ENCODE results near the gene ARRDC4. TPM values are rescaled to one million over a fixed set of nuclear protein-coding genes. Genes with fewer than 3 reads are reported as not detected.
"Not testable (repeated sequence)": the region's sequence is repeated elsewhere in the genome, so short reads cannot be mapped to it uniquely, and the experiment has no call there.

The ARRDC4 gene
- total and polyA plus RNA-seq, 8 donors, result 12.7 to 29.5 (median 17.4) TPM

- H3K4me1 ChIP-seq, result no peaks in the 10 kb centered on the region
- intact Hi-C loops (cut with DNase I), result no loop called here
- H3K27me3 ChIP-seq, result no peaks in the 10 kb centered on the region
- no peak for TF ChIP-seq CTCF (IDR thresholded peaks at IDR 0.05)
- no peaks in the 10 kb centered on the region for H3K9me3 ChIP-seq
- no peak overlapping the region for H3K27ac ChIP-seq
- no peak for ATAC-seq
- no peak for DNase-seq
- peaks cover 0 to 8% of the 10 kb centered on the region in 2 donors for H3K36me3 ChIP-seq
- H3K4me3 ChIP-seq, result no peak overlapping the region
These were observed 18.1 kb downstream of the ARRDC4 start for GRCh38 chr15:97978401-97979139.

DNA sequence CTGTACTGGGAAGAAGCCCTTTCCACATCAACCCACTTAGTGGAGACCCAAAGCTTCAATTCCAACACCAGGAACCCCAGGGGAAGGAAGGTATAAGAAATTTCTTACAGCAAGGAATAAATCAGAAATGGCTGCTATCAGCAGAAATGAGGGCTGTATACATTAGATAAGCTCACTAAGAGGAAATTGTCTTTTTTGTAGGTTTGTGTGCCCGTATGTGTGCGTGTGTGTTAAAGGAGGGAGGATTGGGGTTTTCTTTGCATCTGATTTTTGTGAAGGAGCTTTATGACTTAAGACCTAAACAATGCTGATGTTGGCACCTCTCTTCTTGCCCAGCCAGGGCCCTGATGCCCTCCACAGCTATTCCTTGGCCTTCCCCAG is 18.6 kb downstream of the ARRDC4 start:
- intact Hi-C loops (cut with DNase I), result no loop called here
- Histone ChIP-seq H3K27me3 (no peaks in the 10 kb centered on the region), H3K4me3 (no peak overlapping the region), H3K4me1 (no peaks in the 10 kb centered on the region), H3K27ac (no peak overlapping the region), H3K9me3 (no peaks in the 10 kb centered on the region), H3K36me3 (peaks cover 0 to 4% of the 10 kb centered on the region in 2 donors)
- DNase-seq, result no peak
- no peak for TF ChIP-seq CTCF (IDR thresholded peaks at IDR 0.05)
- ATAC-seq, result no peak

- TF ChIP-seq CTCF (IDR thresholded peaks at IDR 0.05), result no peak
- Histone ChIP-seq H3K36me3 (no peaks in the 10 kb centered on the region), H3K4me3 (no peak overlapping the region), H3K27me3 (no peaks in the 10 kb centered on the region), H3K27ac (no peak overlapping the region), H3K9me3 (peaks cover 0 to 3% of the 10 kb centered on the region in 2 donors), H3K4me1 (peaks cover 0 to 5% of the 10 kb centered on the region in 2 donors)
- ATAC-seq, result no peak
- intact Hi-C loops (cut with DNase I), result no loop called here
- DNase-seq, result no peak
These were observed 20.6 kb downstream of the ARRDC4 start for GRCh38 chr15:97981058-97981457.

GRCh38 chr15:97981758-97982157 is 21.3 kb downstream of the ARRDC4 start:
- Histone ChIP-seq H3K9me3 (peaks cover 0 to 6% of the 10 kb centered on the region in 2 donors), H3K27ac (no peak overlapping the region), H3K36me3 (no peaks in the 10 kb centered on the region), H3K4me1 (peaks cover 0 to 5% of the 10 kb centered on the region in 2 donors), H3K27me3 (no peaks in the 10 kb centered on the region), H3K4me3 (no peak overlapping the region)
- intact Hi-C loops (cut with DNase I), result no loop called here
- ATAC-seq (no peak), DNase-seq (no peak)
- no peak for TF ChIP-seq CTCF (IDR thresholded peaks at IDR 0.05)

GRCh38 chr15:97984157-97984556 is 23.7 kb downstream of the ARRDC4 start:
- intact Hi-C loops (cut with DNase I), result no loop called here
- DNase-seq (no peak), ATAC-seq (peak; percentile 44)
- H3K4me3 ChIP-seq, result no peak overlapping the region
- no peaks in the 10 kb centered on the region for H3K36me3 ChIP-seq
- no peaks in the 10 kb centered on the region for H3K27me3 ChIP-seq
- H3K9me3 ChIP-seq, result peaks cover 0 to 12% of the 10 kb centered on the region in 2 donors
- H3K27ac ChIP-seq, result no peak overlapping the region
- TF ChIP-seq CTCF (IDR thresholded peaks at IDR 0.05), result no peak
- H3K4me1 ChIP-seq, result peaks cover 0 to 5% of the 10 kb centered on the region in 2 donors

DNA sequence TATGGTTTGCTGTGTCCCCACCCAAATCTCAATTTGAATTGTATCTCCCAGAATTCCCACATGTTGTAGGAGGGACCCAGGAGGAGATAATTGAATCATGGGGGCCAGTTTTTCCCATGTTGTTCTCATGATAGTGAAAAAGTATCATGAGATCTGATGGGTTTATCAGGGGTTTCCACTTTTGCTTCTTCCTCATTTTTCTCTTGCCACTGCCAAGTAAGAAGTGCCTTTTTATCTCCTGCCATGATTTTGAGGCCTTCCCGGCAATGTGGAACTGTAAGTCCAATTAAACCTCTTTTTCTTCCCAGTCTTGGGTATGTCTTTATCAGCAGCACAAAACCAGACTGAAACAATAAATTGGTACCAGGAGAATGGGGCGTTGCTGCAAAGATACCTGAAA is 25.5 kb downstream of the ARRDC4 start:
- DNase-seq; H3K36me3 ChIP-seq; H3K27ac ChIP-seq; intact Hi-C loops (cut with DNase I); H3K4me3 ChIP-seq; ATAC-seq; H3K4me1 ChIP-seq; H3K27me3 ChIP-seq: not testable (repeated sequence)
- peaks cover 0 to 12% of the 10 kb centered on the region in 2 donors for H3K9me3 ChIP-seq

All from left lung (tissue), 10 donors.